Panc1 (cell line): Measurements from ENCODE around the gene TRPM4. TPM values are rescaled to one million over a fixed set of nuclear protein-coding genes. Genes with fewer than 3 reads are reported as not detected.
"Not testable (repeated sequence)": the region's sequence is repeated elsewhere in the genome, so short reads cannot be mapped to it uniquely, and the experiment has no call there.

Source experiments
- ATAC-seq: fragments of 200-7000 bp; cut with Tn5 transposase; 2 replicates; pipeline ENCODE4 v1.9.1; 2020; ENCODE audit warnings: mild to moderate bottlenecking, moderate library complexity
- BruUV-seq: library from RNA; stranded (reverse); fragments of 400-500 nt; replicated peaks from 2 replicates; lab custom pipeline; 2021; lab: Mats Ljungman, UMichigan
- CTCF ChIA-PET: fragments of 300-600 bp; sonication (Branson Sonifier 250); formaldehyde crosslinking; loops from one replicate; lab custom pipeline; 2022; ENCODE audit warnings: antibody characterized with exemption; lab: Charles Lee
- POLR2A ChIA-PET: fragments of 300-600 bp; sonication (Branson Sonifier 250); formaldehyde crosslinking; loops from one replicate; lab custom pipeline; 2022; ENCODE audit warnings: antibody characterized with exemption; lab: Charles Lee
- DNase-seq: peaks from one replicate; pipeline ENCODE4 v3.0.0-alpha.2; 2010; ENCODE audit warnings: low read depth, low spot score
- H3K27ac ChIP-seq: 2 replicates; pipeline ENCODE4 v1.5.1; 2011; ENCODE audit warnings: mild to moderate bottlenecking, low read length, inconsistent platforms
- H3K27me3 ChIP-seq: fragments of 200-500 bp; sonication (Bioruptor generic); 2 replicates; pipeline ENCODE4 v1.6.0; 2014; ENCODE audit warnings: low read length, inconsistent platforms; ENCODE audit not compliant: control insufficient read depth, insufficient read depth
- H3K36me3 ChIP-seq: fragments of 200-500 bp; sonication (Bioruptor generic); 2 replicates; pipeline ENCODE4 v1.5.1; 2014; ENCODE audit warnings: inconsistent platforms, mild to moderate bottlenecking, low read length, moderate library complexity; ENCODE audit not compliant: control insufficient read depth, insufficient read depth
- H3K4me1 ChIP-seq: 2 replicates; pipeline ENCODE4 v1.5.1; 2011; ENCODE audit warnings: inconsistent platforms, mild to moderate bottlenecking, low read length, moderate library complexity; ENCODE audit not compliant: control insufficient read depth, insufficient read depth
- H3K4me3 ChIP-seq, 2 experiments: 2 replicates each; pipeline ENCODE4 v1.5.1; 2011 to 2012; ENCODE audit warnings: low read depth in 2 of 2, low read length in 2 of 2, mild to moderate bottlenecking in 2 of 2, inconsistent platforms in 1 of 2, moderate library complexity in 1 of 2
- H3K9me3 ChIP-seq: fragments of 200-500 bp; sonication (Bioruptor generic); 2 replicates; pipeline ENCODE4 v1.5.1; 2014; ENCODE audit warnings: low read depth, mild to moderate bottlenecking, inconsistent platforms, low read length, moderate library complexity; ENCODE audit not compliant: control insufficient read depth, insufficient read depth
- POLR2AphosphoS5 ChIP-seq: IDR thresholded peaks from 2 replicates; pipeline ENCODE4 v1.6.1; 2012; ENCODE audit warnings: mild to moderate bottlenecking, low read depth, low read length, moderate library complexity
- REST ChIP-seq, 2 experiments: IDR thresholded peaks; 2 replicates each; pipeline ENCODE4 v1.6.1; 2011 to 2012; ENCODE audit warnings: low read depth in 2 of 2, control low read depth in 1 of 2, low read length in 1 of 2, mild to moderate bottlenecking in 1 of 2, moderate library complexity in 1 of 2; ENCODE audit not compliant: insufficient read depth in 1 of 2
- SIN3A ChIP-seq: IDR thresholded peaks from 2 replicates; pipeline ENCODE4 v1.6.1; 2012; ENCODE audit warnings: low read depth, mild to moderate bottlenecking, low read length, moderate library complexity, borderline replicate concordance; ENCODE audit not compliant: insufficient read depth
- TCF7L2 ChIP-seq: IDR thresholded peaks from 2 replicates; pipeline ENCODE4 v1.6.1; 2011; ENCODE audit warnings: mild to moderate bottlenecking, low read depth, low read length, inconsistent platforms
- in situ Hi-C: cut with HindIII; loops from 2 replicates; pipeline ENCODE4 v1.10.0; 2016; ENCODE audit warnings: low sequenced_read_pairs, low pct_unique_long_range_greater_than_20kb
- intact Hi-C: fragments of 100-400 bp; cut with micrococcal nuclease; formaldehyde crosslinking; loops from one replicate; pipeline ENCODE4 v1.10.0; 2022; ENCODE audit not compliant: unreplicated experiment
- total RNA-seq: library from RNA; stranded (reverse); gene quantifications from one replicate; pipeline ENCODE4 v1.2.1, GENCODE V29; 2021; ENCODE audit not compliant: unreplicated experiment
- TF ChIP-seq, protein P1 (sequence below): fragments of 450-650 bp; IDR thresholded peaks from 2 replicates; pipeline ENCODE4 v1.5.1; 2017; ENCODE audit warnings: mild to moderate bottlenecking

Gene TRPM4
- total RNA-seq, 1 experiment from 2014 or later = 19.4 TPM

GRCh38 chr19:49142866-49143335 lies 14.7 kb upstream of the TRPM4 start:
- DNase-seq (no peak), ATAC-seq (peak; percentile 98)
- Histone ChIP-seq H3K9me3 (no peaks in the 10 kb centered on the region), H3K27ac (peak overlapping the region; percentile 57; the same call in 1 of the 2 replicates), H3K36me3 (no peaks in the 10 kb centered on the region), H3K4me3 (peak overlapping the region; percentile 56 to 64), H3K4me1 (no peaks in the 10 kb centered on the region), H3K27me3 (no peaks in the 10 kb centered on the region)
- intact Hi-C loops = no loop called here
- TF ChIP-seq POLR2AphosphoS5 (no peak), SIN3A (no peak), TCF7L2 (no peak), REST (IDR thresholded peaks at IDR 0.05; ENCODE audit: insufficient read depth in 1 of 2, low read depth in 2 of 2, low read length in 1 of 2) (no peak)
- TF ChIP-seq, protein P1, sequence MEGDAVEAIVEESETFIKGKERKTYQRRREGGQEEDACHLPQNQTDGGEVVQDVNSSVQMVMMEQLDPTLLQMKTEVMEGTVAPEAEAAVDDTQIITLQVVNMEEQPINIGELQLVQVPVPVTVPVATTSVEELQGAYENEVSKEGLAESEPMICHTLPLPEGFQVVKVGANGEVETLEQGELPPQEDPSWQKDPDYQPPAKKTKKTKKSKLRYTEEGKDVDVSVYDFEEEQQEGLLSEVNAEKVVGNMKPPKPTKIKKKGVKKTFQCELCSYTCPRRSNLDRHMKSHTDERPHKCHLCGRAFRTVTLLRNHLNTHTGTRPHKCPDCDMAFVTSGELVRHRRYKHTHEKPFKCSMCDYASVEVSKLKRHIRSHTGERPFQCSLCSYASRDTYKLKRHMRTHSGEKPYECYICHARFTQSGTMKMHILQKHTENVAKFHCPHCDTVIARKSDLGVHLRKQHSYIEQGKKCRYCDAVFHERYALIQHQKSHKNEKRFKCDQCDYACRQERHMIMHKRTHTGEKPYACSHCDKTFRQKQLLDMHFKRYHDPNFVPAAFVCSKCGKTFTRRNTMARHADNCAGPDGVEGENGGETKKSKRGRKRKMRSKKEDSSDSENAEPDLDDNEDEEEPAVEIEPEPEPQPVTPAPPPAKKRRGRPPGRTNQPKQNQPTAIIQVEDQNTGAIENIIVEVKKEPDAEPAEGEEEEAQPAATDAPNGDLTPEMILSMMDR = no peak
- POLR2A ChIA-PET = no interaction called here
- BruUV-seq = no TSS peak
- CTCF ChIA-PET = interaction anchor here (1.0 to 1.3 kb wide), 2 partner anchors 45 to 66 kb away, joined by 3 read pairs; no protein-coding TSS in a partner anchor
- in situ Hi-C loops = no loop called here

- no TSS peak for BruUV-seq
- ChIA-PET CTCF (interaction anchor here (0.7 to 1.1 kb wide), 4 partner anchors 18 to 53 kb away, joined by 3 to 10 read pairs (median 4); no protein-coding TSS in a partner anchor), POLR2A (no interaction called here)
- Histone ChIP-seq H3K4me1 (no peaks in the 10 kb centered on the region), H3K4me3 (peak overlapping the region; percentile 17 to 27; a peak in 2 of 4 replicates), H3K9me3 (no peaks in the 10 kb centered on the region), H3K27ac (no peak overlapping the region), H3K27me3 (no peaks in the 10 kb centered on the region), H3K36me3 (no peaks in the 10 kb centered on the region; the same call in 1 of the 2 replicates)
- ATAC-seq = peak; percentile 35; the same call in 1 of the 2 replicates
- DNase-seq = peak; percentile 42
- intact Hi-C loops (no loop called here), in situ Hi-C loops (no loop called here)
- no peak for TF ChIP-seq POLR2AphosphoS5
- TF ChIP-seq, protein P1 = peak; percentile 92
Measured at GRCh38 chr19:49145573-49146407, 11.8 kb upstream of the TRPM4 start.

GRCh38 chr19:49146408-49146770 lies 11.2 kb upstream of the TRPM4 start:
- H3K4me3 ChIP-seq, DNase-seq: not testable (repeated sequence)

More at GRCh38 chr19:49146408-49146770, 11.2 kb upstream of the TRPM4 start:
- H3K4me1 ChIP-seq, H3K36me3 ChIP-seq, ATAC-seq, H3K27ac ChIP-seq, H3K27me3 ChIP-seq, H3K9me3 ChIP-seq, POLR2A ChIA-PET, intact Hi-C loops, BruUV-seq, in situ Hi-C loops: not testable (repeated sequence)
- CTCF ChIA-PET = interaction anchor here (0.6 to 1.1 kb wide), 6 partner anchors 19 to 72 kb away, joined by 3 to 10 read pairs (median 4); no protein-coding TSS in a partner anchor
